GM21381 (cell line): ENCODE measurements around the gene YIF1A.

Experiments
- ATAC-seq: cut with Tn5 transposase; IDR thresholded peaks from one replicate; pipeline ENCODE4 v1.9.1; 2021; ENCODE audit warnings: mild to moderate bottlenecking, moderate library complexity; ENCODE audit not compliant: unreplicated experiment

The YIF1A gene

GRCh38 chr11:66248903-66249302 is 40.0 kb downstream of the YIF1A start:
- no peak for ATAC-seq

GRCh38 chr11:66247801-66248200 is 41.1 kb downstream of the YIF1A start:
- no peak for ATAC-seq

- ATAC-seq, result no peak
Observed at GRCh38 chr11:66247295-66247694, 41.6 kb downstream of the YIF1A start.

GRCh38 chr11:66243782-66244535 is 45.0 kb downstream of the YIF1A start:
- no peak for ATAC-seq

GRCh38 chr11:66242095-66242765 is 46.7 kb downstream of the YIF1A start:
- ATAC-seq, result no peak

- ATAC-seq, result no peak
Observed at GRCh38 chr11:66240781-66241136, 48.2 kb downstream of the YIF1A start.

- no peak for ATAC-seq
Observed at GRCh38 chr11:66239998-66240780, 48.8 kb downstream of the YIF1A start.

- ATAC-seq, result no peak
Observed at GRCh38 chr11:66239511-66239910, 49.4 kb downstream of the YIF1A start.

- no peak for ATAC-seq
Observed at GRCh38 chr11:66238786-66239413, 50.0 kb downstream of the YIF1A start.

- ATAC-seq, result no peak
Observed at GRCh38 chr11:66237867-66238266, 51.1 kb downstream of the YIF1A start.

- no peak for ATAC-seq
Observed at GRCh38 chr11:66235141-66235540, 53.8 kb downstream of the YIF1A start.
